ENCODE measurements around the gene IL1RAPL1.

GRCh38 chrX:29023207-29023606 is 436.0 kb downstream of the IL1RAPL1 start:
- TF ChIP-seq, protein P1, sequence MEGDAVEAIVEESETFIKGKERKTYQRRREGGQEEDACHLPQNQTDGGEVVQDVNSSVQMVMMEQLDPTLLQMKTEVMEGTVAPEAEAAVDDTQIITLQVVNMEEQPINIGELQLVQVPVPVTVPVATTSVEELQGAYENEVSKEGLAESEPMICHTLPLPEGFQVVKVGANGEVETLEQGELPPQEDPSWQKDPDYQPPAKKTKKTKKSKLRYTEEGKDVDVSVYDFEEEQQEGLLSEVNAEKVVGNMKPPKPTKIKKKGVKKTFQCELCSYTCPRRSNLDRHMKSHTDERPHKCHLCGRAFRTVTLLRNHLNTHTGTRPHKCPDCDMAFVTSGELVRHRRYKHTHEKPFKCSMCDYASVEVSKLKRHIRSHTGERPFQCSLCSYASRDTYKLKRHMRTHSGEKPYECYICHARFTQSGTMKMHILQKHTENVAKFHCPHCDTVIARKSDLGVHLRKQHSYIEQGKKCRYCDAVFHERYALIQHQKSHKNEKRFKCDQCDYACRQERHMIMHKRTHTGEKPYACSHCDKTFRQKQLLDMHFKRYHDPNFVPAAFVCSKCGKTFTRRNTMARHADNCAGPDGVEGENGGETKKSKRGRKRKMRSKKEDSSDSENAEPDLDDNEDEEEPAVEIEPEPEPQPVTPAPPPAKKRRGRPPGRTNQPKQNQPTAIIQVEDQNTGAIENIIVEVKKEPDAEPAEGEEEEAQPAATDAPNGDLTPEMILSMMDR (conservative IDR thresholded peaks at IDR 0.05; ENCODE audit: low read depth in 2 of 2), result no peak
- TF ChIP-seq REST (IDR thresholded peaks at IDR 0.05; ENCODE audit: unreplicated experiment), result no peak
- TF ChIP-seq EZH2 (IDR thresholded peaks at IDR 0.05; ENCODE audit: low read depth, unreplicated experiment), result no peak

All from GM23338 (cell line).